GM18873 (cell line): Measurements from ENCODE around the gene PHLDB1.

Source experiments
- ATAC-seq: cut with Tn5 transposase; IDR thresholded peaks from one replicate; pipeline ENCODE4 v1.9.1; 2021; ENCODE audit warnings: mild to moderate bottlenecking, moderate library complexity, moderate number of reproducible peaks; ENCODE audit not compliant: unreplicated experiment, low FRiP score

The PHLDB1 gene

GRCh38 chr11:118621784-118622375, 14.5 kb downstream of the PHLDB1 start:
- no peak for ATAC-seq

- ATAC-seq = no peak
Observed at GRCh38 chr11:118622376-118623268, 15.2 kb downstream of the PHLDB1 start.

- ATAC-seq = no peak
Observed at GRCh38 chr11:118623269-118623655, 15.8 kb downstream of the PHLDB1 start.

- ATAC-seq = no peak
Observed at GRCh38 chr11:118625036-118625690, 17.7 kb downstream of the PHLDB1 start.

GRCh38 chr11:118625976-118626375, 18.6 kb downstream of the PHLDB1 start:
- ATAC-seq = no peak

GRCh38 chr11:118627566-118627965, 20.2 kb downstream of the PHLDB1 start:
- ATAC-seq = no peak

GRCh38 chr11:118628031-118628430, 20.6 kb downstream of the PHLDB1 start:
- no peak for ATAC-seq

GRCh38 chr11:118628432-118628831, 21.0 kb downstream of the PHLDB1 start:
- ATAC-seq = no peak

DNA sequence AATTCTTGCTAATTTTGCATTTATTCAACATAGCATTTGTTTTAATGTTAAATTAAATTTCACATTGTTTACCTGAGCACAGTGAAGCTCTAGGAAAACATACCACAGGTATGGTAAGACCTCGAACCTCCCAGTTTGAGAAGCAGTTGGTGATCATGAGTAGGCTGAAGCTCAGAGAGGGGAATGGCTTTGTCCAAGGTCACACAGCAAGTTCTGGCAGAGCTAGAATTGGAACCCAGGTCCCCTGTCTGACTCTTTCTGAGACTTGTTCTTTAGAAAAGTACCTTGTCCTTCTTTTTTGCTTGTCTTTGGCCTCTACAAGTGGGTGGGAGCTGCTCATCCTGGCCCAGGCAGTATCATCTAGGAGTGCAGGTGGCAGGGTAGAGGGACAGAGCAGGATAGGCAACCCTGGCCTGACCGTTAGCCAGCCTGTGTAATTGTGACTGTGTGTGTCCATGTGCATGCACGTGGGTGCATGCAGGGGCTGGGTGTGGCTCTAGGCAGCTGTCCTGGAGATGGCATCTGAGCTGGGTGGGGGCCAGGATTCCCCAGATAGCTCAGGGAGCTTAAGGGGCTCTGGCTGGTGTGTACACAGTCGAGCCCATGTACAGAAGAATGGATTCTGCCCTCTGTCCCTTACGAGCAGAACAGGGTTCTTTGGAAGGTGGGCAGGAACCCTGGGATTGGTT, 21.6 kb downstream of the PHLDB1 start:
- no peak for ATAC-seq

DNA sequence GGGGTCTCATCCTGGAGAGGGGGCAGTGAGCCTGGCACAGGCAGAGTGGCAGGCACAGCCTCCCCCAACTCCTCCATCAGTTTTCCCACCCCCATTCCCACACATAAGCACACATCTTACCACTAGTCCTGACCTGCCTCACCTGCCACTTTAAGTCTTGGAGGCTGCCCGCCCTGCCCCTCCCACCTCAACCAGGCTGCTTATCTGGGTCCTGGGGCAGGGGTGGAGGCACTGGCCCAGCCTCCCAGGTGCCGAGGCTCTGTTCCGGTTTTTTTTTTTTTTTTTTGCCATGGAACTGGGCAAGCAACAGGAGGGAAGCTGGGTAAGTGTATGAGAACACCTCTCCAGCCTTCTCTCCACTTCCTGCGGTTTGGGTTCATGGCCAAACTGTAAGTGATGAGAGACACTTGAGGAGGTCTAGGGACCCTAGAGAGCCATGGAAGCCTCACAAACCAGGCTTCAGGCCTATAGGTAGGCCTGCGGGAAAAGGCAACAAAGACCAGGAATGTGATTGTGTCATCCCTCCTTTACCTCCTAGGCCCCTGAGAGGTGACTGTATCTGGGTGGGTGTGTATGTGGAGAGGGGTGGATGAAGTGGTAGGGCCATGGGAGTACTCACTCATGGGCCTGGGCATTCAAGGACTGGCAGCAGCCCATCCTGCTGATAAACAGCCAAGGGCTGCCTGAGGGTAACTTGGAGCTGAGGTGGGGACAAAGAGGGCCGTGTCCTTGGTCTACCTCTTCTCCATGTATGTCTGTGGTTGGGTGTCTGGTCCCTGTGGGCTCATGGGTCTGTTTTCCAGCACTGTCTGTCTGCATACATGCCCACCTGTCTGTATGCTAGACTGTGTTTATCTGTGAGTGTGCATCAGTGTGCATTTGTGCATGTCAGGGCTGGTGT, 22.6 kb downstream of the PHLDB1 start:
- no peak for ATAC-seq

- ATAC-seq = no peak
Observed at GRCh38 chr11:118631142-118631909, 23.9 kb downstream of the PHLDB1 start.

GRCh38 chr11:118632577-118633318, 25.3 kb downstream of the PHLDB1 start:
- no peak for ATAC-seq

- ATAC-seq = no peak
Observed at GRCh38 chr11:118633319-118633690, 25.9 kb downstream of the PHLDB1 start.

GRCh38 chr11:118633979-118634378, 26.6 kb downstream of the PHLDB1 start:
- no peak for ATAC-seq

- no peak for ATAC-seq
Observed at GRCh38 chr11:118634431-118635236, 27.2 kb downstream of the PHLDB1 start.

- no peak for ATAC-seq
Observed at GRCh38 chr11:118635237-118635591, 27.8 kb downstream of the PHLDB1 start.

- no peak for ATAC-seq
Observed at GRCh38 chr11:118635642-118636041, 28.2 kb downstream of the PHLDB1 start.
